GM18907 (cell line): Measurements from ENCODE around the gene CCL28.
"Not testable (repeated sequence)": the region's sequence is repeated elsewhere in the genome, so short reads cannot be mapped to it uniquely, and the experiment has no call there.

Source experiments
- ATAC-seq: cut with Tn5 transposase; IDR thresholded peaks from one replicate; pipeline ENCODE4 v1.9.1; 2021; ENCODE audit warnings: mild to moderate bottlenecking, moderate library complexity; ENCODE audit not compliant: unreplicated experiment

CCL28 gene

DNA sequence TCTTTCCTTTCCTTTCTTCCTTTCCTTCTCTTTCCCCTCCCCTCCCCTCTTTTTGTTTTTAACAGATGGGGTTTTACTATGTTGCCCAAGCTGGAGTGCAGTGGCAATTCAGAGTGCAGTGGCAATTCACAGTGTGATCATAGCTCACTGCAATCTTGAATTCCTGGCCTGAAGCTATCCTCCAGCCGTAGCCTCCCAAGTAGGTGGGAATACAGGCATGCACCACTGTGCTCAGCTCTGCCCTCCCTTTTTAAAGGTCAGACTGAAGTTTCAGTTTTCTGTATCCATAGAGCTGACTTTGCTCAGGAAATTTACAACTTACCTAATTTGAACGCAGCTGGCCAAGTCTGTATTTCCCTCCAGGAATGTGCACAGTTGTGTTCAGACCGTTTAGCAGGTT, 696 bp downstream of the CCL28 start:
- ATAC-seq, result no peak

DNA sequence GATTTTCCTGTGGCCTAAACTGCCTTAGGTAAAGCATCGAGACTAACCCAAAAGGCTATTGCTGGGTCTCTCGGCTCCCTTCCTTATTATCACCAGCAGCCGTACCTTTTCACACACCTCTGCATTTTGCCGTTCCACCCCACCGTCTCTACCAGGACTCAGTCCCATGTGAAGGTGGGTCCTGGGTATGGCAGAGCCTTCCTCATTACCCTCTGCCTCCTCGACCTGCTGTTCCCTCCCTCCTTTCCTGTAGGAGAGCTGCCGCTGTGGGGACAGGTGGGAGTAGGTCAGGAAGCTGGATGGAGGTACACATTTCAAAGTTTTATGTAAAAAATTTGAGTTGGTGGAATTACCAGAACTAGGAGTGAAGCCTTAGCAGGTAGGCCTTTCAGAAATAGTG, 1.8 kb downstream of the CCL28 start:
- ATAC-seq, result no peak

DNA sequence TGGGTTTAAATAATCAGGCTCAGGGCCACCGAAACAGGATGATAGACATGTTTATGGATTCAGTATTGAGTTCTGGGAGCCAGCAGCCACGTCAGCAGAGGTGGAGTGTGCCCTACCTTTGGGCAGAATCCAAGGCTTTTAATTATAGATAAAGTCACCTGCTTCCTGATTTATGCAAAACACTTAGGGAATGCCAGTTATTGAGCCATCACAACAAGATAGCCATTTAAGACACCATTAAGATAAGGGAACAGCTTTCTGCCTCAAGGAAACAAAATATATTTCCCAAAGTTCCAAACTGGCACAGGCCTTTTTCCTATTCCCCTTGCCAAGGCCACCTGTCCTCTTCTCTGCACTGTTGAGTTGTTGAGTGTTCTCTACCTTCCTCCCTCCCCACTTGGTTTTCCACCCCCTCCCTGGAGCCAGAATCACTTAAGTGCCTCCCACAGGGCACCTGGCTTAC, 2.4 kb downstream of the CCL28 start:
- ATAC-seq, result no peak

DNA sequence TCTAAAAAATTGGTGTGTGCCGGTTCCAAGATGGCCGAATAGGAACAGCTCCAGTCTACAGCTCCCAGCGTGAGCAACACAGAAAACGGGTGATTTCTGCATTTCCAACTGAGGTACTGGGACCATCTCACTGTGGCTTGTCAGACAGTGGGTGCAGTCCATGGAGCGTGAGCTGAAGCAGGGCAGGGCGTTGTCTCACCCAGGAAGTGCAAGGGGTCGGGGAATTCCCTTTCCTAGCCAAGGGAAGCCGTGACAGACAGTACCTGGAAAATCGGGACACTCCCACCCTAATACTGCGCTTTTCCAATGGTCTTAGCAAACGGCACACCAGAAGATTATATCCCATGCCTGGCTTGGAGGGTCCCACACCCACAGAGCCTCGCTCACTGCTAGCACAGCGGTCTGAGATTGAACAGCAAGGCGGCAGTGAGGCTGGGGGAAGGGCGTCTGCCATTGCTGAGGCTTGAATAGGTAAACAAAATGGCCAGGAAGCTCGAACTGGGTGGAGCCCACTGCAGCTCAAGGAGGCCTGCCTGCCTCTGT, 9.6 kb downstream of the CCL28 start:
- not testable (repeated sequence) for ATAC-seq

DNA sequence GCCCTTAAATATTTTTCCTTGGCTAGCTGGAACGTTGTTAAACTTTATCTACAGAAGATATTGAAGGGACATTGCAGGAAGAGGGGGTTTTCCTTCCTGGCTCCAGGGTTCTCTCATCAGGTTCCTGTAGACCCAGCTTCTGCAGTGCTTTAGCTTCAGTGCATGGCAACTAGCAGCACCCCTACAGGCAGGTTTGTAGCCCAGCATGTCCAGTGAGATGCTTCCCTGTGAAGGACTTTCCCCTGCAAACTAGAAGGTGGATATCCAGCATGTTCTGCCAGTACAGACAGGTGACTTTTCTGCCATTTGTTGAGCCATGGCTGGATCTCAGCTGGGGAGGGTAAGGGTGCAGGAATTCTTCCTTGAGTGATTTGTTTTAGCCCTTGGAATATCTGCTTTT, 10.4 kb downstream of the CCL28 start:
- ATAC-seq, result no peak

DNA sequence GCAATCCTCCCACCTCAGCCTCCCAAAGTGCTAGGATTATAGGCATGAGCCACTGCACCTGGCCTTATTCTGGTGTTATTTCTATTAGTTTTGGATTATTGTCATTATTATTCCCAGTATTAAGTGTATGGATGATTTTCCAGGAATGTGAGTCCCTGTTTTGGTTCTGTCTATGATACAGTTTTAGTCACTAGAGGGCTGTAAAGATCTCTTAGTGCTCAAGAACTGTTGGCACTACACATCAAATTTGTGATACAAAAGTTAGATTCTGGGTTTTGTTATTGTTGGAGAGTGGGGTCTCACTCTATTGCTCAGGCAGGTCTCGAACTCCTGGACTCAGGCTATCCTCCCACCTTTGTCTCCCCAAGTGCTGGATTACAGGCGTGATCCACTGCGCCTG, 12.1 kb downstream of the CCL28 start:
- ATAC-seq, result no peak

DNA sequence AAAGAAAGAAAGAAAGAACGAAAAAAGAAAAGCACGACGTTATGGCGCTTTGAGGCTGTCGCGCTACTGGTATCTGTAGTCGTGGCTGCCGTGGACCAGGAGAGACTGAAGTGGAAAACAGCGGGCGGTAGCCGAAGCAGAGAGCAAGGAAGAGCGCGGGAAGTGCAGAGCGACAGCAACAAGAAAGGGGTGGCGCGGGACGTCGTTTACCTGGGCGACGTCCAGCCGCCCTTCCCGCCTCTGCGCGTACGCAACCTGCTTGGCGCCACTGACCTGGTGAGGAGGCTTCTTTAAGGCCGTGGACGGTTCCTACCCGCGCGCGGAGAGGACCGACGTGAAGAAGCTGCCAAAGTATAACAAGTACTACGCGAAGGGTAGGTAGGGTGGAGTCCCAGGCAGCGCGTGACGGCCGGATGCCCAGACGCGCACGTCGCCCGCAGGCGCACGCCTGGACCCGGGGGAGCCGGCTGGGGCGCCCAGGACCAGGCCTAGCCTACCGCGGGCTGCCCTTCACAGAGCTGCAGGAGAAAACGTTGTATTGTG, 15.4 kb downstream of the CCL28 start:
- ATAC-seq, result peak; percentile 99

DNA sequence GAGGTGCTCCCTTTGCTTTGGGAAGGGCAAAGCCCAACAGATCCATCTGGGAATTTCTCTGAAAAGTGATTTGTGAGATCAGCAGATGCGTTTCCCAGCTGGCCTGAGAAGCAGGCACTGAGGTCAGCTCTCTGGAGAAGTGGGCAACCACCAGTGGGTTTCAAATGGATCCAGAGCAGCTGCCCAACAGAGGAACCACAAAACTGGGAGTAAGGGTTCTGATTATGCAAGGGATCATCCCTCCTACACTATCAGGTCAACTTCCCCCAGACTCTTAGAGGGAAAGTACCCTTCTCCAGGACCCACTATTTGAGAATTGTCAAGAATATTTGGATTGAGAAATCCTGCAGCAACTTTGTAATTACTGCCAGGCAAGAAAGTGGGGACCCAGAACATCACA, 21.7 kb downstream of the CCL28 start:
- no peak for ATAC-seq

DNA sequence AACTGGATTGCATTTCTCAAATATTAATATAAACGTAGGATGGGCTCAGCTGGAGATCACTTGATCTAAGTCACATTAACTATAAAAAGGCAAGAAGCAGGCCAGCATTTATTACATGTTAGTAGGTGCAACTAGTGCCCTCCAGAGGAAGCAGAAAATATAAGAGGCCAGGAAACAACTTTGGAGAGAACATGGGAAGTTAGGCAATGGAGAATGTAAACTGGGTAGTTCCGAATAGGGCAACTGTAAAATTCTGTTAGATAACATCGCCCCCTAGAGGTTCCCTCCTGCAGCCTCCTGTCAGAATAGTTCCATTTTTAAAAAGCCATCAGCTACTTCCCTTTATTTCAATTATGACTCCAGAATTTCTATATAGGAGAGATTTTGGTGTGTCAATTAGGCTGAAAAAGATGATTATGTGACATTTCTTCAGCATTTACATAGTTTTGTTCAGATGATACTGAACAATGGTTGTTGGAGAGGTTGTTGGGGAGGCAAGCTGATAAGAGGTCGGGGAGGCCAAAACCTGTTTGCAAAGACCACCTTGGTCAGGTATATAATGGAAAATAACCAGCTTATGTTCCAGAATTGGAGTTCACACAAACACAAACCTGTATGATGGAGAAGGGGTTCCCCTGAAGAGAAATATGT, 22.4 kb downstream of the CCL28 start:
- peak; percentile 65 for ATAC-seq

DNA sequence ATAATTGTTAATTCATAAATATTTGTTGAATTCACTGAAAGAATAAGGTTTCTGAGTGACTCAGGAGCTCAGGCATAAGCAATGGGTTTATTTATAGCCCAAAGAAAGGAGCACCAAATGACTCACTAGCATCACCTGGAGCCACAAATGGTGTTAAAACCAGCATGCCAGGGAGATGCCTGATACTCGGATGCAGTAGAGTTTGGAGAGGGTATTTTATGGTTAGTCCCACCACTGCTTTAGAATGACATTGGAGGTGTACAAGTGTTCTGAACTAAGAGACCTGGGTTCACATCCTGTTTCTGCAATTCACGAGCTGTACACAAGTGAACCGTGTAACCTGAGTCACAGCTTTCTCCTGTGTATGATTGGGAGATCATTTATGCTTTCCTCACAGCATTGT, 25.2 kb downstream of the CCL28 start:
- ATAC-seq, result peak; percentile 47

DNA sequence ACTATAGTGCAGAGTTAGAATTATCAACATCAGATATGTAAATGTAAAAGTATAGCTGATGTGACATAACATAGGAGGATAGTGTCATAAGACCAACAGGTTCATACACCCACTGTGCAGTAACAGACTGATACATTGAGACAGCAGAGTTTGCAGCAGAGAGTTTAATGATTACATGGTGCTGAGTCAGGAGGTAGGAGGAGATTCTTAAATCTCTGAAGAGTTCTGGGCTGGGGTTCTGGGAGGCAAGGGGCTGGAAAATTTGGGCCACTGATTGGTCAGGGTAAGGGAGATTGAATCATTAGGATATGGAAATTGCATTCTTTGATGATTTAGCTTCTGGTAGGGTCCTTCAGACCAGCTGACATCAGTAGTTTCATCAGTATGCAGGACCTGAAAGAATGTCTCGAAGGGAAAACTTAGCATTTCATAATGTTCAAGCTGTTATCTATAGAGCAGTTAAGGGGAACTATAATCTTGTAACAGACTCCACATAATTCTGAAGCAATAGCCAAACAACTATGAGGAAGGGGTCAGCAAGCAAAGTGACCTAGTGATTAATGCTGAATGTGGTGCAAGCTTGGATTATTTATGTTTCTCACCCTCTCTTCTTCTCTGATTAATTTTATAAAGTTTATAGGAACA, 35.6 kb downstream of the CCL28 start:
- no peak for ATAC-seq

DNA sequence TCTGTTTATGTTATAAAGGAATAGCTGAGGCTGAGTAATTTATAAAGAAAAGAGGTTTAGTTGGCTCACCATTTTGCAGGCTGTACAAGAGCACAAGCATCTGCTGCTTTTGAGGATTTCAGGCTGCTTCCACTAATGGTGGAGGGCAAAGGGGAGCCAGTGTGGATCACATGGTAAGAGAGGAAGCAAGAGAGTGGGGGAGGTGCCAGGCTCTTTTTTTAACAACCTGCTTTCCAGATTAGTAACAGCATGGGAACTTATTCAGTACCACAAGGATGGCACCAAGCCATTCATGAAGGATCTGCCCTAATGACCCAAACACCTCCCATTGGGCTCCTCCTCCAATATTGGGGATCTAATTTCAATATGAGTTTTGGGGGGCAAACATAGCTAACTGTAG, 40.4 kb downstream of the CCL28 start:
- no peak for ATAC-seq

DNA sequence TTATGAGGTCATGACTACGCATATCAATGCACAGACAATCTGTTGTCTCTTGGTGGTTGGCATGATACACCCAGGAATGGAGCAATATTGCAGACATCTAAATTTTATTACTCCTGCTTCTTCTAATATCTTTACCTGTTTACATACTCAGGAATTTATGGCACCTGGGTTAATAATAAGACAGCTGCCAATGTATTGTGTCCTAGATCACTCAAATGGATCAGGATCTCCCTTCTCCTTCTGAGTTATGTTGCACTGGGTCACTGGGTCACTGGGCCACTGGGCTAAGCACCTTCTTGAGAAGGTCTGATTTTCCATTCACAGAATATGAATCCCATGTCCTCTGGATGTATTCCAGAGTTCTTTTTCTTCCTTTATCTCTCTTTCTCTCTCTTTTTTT, 41.8 kb downstream of the CCL28 start:
- ATAC-seq, result no peak

DNA sequence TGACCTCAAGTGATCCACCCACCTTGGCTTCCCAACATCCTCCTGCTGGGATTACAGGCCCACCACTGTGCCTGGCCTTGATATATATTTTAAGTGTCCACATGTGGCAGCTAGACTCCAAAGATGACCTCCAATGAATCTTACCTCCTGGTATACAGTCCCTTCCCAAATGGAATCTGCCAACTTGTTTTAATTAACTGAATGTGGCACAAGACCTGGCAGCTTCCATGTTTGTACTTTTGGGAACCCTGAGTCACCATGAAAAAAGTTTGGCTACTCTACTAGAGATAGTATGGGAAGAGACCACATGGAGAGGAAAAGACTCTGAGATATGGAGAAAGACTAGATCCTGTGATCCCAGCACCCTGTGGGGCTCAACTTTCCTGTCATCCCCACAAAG, 42.5 kb downstream of the CCL28 start:
- ATAC-seq, result no peak

DNA sequence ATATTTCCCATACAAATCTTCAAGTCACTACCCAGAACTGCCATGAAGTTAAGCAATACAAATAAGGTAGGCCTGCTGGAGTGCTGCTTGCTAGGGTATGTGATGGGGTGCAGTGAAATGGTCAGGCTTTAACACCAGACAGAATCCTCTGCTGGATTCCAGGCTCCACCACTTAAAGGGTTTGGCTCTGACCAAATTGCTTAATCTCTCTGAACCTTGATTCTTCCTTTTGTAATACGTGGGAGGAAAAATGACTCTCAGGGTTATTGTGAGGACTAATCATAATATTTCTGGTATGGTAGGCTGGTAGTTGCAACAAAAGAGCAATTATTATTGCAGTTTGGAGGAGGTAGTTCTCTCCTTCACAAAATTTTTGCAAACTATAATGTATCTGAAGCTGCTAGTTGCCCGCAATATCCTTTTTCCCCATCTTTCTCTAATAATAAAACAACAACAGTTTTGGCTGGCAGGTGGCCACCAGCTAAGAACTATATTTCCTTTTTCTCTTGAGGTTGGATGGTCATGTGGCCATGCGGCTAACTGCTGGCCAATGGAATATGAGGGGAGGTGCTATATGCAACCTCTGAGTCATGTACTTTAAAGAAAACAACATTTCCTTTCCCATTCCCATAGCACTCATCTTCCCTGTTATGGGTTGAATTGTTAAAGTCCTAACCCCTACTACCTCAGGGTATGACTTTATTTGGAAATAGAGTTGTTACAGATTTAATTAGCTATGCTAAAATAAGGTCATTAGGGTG, 44.1 kb downstream of the CCL28 start:
- no peak for ATAC-seq

DNA sequence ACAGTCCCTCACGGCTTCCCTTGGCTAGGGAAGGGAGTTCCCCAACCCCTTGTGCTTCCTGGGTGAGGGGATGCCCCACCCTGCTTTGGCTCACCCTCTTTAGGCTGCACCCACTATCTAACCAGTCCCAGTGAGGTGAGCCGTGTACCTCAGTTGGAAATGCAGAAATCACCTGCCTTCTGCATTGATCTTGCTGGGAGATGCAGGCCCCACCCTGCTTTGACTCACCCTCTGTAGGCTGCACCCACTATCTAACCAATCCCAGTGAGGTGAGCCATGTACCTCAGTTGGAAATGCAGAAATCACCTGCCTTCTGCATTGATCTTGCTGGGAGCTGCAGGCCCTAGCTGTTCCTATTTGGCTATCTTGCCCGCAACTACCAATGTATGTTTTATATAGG, 44.7 kb downstream of the CCL28 start:
- no peak for ATAC-seq

DNA sequence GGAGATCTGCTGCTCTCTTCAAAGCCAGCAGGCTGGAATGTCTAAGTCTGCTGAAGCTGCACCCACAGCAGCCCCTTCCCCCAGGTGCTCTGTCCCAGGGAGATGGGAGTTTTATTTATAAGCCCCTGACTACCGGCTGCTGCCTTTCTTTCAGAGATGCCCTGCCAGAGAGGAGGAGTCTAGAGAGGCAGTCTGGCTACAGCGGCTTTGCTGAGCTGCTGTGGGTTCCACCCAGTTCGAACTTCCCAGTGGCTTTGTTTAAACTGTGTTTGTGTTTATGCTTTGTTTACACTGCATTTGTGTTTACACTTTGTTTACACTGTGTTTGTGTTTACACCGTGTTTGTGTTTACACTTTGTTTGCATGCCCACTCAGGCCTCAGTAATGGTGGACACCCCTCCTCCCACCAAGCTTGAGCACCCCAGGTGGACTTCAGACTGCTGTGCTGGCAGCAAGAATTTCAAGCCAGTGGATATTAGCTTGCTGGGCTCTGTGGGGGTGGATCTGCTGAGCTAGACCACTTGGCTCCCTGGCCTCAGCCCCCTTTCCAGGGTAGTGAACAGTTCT, 45.4 kb downstream of the CCL28 start:
- not testable (repeated sequence) for ATAC-seq

DNA sequence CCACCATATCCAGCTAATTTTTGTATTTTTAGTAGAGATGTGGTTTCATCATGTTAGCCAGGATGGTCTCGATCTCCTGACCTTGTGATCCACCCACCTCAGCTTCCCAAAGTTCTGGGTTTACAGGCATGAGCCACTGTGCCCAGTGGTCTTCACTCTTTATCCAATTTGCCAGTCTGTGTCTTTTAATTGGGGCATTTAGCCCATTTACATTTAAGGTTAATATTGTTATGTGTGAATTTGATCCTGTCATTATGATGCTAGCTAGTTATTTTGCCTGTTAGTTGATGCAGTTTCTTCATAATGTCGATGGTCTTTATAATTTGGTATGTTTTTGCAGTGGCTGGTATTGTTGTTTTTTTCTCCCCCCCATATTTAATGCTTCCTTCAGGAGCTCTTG, 47.0 kb downstream of the CCL28 start:
- not testable (repeated sequence) for ATAC-seq

DNA sequence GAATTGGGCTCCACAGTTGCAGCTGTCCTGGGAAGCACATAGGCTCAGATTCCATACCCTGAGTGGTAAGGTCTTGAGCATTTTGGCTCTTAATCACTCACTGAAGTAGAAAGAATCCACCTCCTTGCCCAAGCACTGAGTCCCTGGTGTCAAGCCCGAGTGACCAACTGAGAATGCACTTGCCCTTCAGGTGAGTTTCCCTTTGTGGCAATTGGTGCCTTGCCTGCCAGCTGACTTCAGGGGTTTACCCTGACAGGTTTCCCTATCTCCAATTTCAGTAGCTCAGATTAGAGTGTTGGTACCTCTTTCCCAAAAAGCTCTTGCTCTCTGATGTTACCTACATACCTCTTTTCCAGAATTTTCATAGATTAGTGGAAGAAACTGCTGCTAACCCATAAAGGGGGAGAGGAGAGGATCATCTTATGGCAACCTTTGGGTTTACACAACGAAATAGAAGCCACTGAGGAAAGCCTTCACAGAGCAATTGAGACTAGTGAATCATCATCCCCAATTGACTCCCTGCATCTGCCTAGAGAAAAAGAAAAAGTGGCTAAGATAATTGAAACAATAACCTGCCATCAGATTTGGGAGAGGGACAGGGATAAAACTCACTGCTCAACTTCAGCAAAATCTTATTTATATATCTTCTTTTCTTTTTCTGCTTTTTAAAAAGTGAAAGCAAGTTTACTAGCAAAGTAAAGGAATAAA, 48.6 kb downstream of the CCL28 start:
- no peak for ATAC-seq

DNA sequence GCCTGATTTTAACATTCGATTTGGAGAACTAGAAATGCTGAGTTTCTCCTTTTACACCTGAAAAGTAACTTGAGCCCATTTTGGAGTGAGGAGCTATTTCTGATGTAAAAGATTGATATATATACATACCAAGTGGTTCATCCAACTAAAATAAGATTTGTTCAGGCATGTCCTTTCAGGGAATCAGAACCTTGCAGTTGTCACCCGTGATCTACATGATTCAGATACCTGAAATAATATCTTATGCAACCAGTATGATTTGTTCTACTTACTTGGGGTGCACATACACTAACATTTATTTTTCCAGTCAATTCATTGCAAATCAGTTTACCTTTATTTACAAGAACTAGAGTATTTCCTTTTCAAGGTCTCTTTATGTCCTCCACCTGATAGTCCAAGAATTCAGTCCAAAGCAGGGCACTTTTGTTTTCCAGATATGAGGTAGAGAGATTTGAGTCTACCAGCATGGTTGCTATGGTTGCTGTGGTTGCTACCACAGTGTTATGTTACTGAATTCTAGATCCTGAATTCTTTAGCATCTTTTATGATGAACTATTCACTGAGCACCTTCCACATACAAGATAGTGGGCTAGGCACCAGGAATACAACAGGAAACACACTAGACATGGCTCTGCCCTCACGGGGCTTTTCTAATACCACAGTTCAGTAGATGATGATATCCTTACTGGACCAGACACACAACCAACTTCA, 49.3 kb downstream of the CCL28 start:
- no peak for ATAC-seq
